WTC11 (cell line): ENCODE data around the gene EIF4G1.

Experiments
- AFF4 ChIP-seq: sonication (generic); formaldehyde crosslinking; IDR thresholded peaks from 2 replicates; pipeline ENCODE4 v1.8.1; 2023; ENCODE audit warnings: mild to moderate bottlenecking, missing genetic modification reagents, borderline replicate concordance
- ARID4B ChIP-seq: sonication (generic); formaldehyde crosslinking; IDR thresholded peaks from 2 replicates; pipeline ENCODE4 v1.8.0; 2023; ENCODE audit warnings: missing genetic modification reagents, mild to moderate bottlenecking, borderline replicate concordance
- ATF1 ChIP-seq: sonication (generic); formaldehyde crosslinking; IDR thresholded peaks from 2 replicates; pipeline ENCODE4 v1.8.1; 2023; ENCODE audit warnings: mild to moderate bottlenecking, moderate library complexity, missing genetic modification reagents
- ATF3 ChIP-seq: sonication (generic); formaldehyde crosslinking; conservative IDR thresholded peaks from 2 replicates; pipeline ENCODE4 v1.8.1; 2022; ENCODE audit warnings: mild to moderate bottlenecking, missing genetic modification reagents
- CTCF ChIP-seq: fragments of 200-600 bp; IDR thresholded peaks from 2 replicates; pipeline ENCODE4 v1.8.0; 2022; ENCODE audit warnings: antibody characterized with exemption
- ERG ChIP-seq: fragments of 250-450 bp; sonication (Bioruptor Pico); IDR thresholded peaks from 2 replicates; pipeline ENCODE4 v1.8.0; 2021; ENCODE audit warnings: mild to moderate bottlenecking
- ESRRA ChIP-seq: sonication (generic); formaldehyde crosslinking; IDR thresholded peaks from 2 replicates; pipeline ENCODE4 v1.8.1; 2022; ENCODE audit warnings: mild to moderate bottlenecking, missing genetic modification reagents, borderline replicate concordance
- ETV6 ChIP-seq: sonication (generic); formaldehyde crosslinking; IDR thresholded peaks from 2 replicates; pipeline ENCODE4 v1.8.1; 2022; ENCODE audit warnings: mild to moderate bottlenecking, missing genetic modification reagents
- FOXK1 ChIP-seq: sonication (generic); formaldehyde crosslinking; IDR thresholded peaks from 2 replicates; pipeline ENCODE4 v1.8.0; 2022; ENCODE audit warnings: mild to moderate bottlenecking, moderate library complexity, missing genetic modification reagents
- NR1H2 ChIP-seq: sonication (generic); formaldehyde crosslinking; IDR thresholded peaks from 2 replicates; pipeline ENCODE4 v1.9.0; 2021; ENCODE audit warnings: mild to moderate bottlenecking, moderate library complexity, missing genetic modification reagents
- SMAD3 ChIP-seq: sonication (generic); formaldehyde crosslinking; IDR thresholded peaks from 2 replicates; pipeline ENCODE4 v1.8.0; 2022; ENCODE audit warnings: missing genetic modification reagents, mild to moderate bottlenecking, borderline replicate concordance
- TCF7 ChIP-seq: sonication (generic); formaldehyde crosslinking; IDR thresholded peaks from 2 replicates; pipeline ENCODE4 v1.8.0; 2022; ENCODE audit warnings: mild to moderate bottlenecking, low read depth, missing genetic modification reagents, moderate library complexity
- USF1 ChIP-seq: sonication (generic); formaldehyde crosslinking; IDR thresholded peaks from 2 replicates; pipeline ENCODE4 v1.8.0; 2022; ENCODE audit warnings: mild to moderate bottlenecking, missing genetic modification reagents
- ZNF263 ChIP-seq: sonication (generic); formaldehyde crosslinking; IDR thresholded peaks from 2 replicates; pipeline ENCODE4 v1.8.1; 2022; ENCODE audit warnings: low read depth, mild to moderate bottlenecking, moderate library complexity, missing genetic modification reagents

GRCh38 chr3:184275961-184276910 lies 38.2 kb upstream of the EIF4G1 start, which contains the start of gene ECE2:
- TF ChIP-seq TCF7 (CRISPR knock-in tag) (no peak), ATF1 (no peak), USF1 (CRISPR knock-in tag) (no peak), CTCF (no peak), SMAD3 (CRISPR knock-in tag) (no peak), FOXK1 (CRISPR knock-in tag) (no peak), ERG (CRISPR knock-in tag) (no peak), NR1H2 (CRISPR knock-in tag) (no peak), ATF3 (CRISPR knock-in tag) (no peak), ZNF263 (no peak), AFF4 (no peak), ETV6 (no peak), ESRRA (CRISPR knock-in tag) (no peak), ARID4B (no peak)
